Endothelial cell of umbilical vein (primary cell): Measurements from ENCODE around the gene RAB42.
"Not testable (repeated sequence)": the region's sequence is repeated elsewhere in the genome, so short reads cannot be mapped to it uniquely, and the experiment has no call there.

Source experiments
- POLR2AphosphoS5 ChIP-seq: IDR thresholded peaks from 2 replicates; pipeline ENCODE4 v1.6.1; 2012; ENCODE audit warnings: low read depth, mild to moderate bottlenecking, control low read depth, low read length, moderate library complexity; ENCODE audit not compliant: insufficient read depth
- TF ChIP-seq, protein P1 (sequence below): IDR thresholded peaks from 2 replicates; pipeline ENCODE4 v1.6.1; 2011; ENCODE audit not compliant: insufficient read depth, insufficient read length

DNA sequence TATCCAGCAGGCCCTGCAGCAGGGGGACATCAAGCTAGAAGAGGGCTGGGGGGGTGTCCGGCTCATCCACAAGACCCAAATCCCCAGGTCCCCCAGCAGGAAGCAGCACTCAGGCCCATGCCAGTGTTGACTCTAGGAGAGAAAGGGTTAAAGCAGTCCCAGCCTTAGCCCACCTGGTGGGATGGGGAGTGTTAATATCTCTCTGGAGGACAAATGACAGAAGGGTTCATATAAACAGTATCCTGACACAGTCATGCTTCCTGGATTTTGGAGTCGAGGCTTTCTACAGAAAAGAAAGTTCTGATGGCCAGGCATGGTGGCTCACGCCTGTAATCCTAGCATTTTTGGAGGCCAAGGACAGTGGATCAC lies 1.9 kb downstream of the RAB42 start:
- TF ChIP-seq, protein P1, sequence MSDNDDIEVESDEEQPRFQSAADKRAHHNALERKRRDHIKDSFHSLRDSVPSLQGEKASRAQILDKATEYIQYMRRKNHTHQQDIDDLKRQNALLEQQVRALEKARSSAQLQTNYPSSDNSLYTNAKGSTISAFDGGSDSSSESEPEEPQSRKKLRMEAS = not testable (repeated sequence)
- TF ChIP-seq POLR2AphosphoS5 = not testable (repeated sequence)
